PFSK-1 (cell line): ENCODE data around the gene CLBA1.

Source experiments
- FOXP2 ChIP-seq: optimal IDR thresholded peaks from 2 replicates; pipeline ENCODE3; 2011; ENCODE audit warnings: borderline replicate concordance, control low read depth, inconsistent platforms; ENCODE audit not compliant: insufficient read depth; ENCODE audit errors: extremely low read length, extremely low read depth
- POLR2AphosphoS5 ChIP-seq: IDR thresholded peaks from 2 replicates; pipeline ENCODE4 v1.6.1; 2012; ENCODE audit warnings: low read depth, mild to moderate bottlenecking, control low read depth, low read length, moderate library complexity
- REST ChIP-seq, 2 experiments: IDR thresholded peaks; 2 replicates each; pipeline versions ENCODE4 v1.6.1 to v1.8.0; 2011 to 2012; ENCODE audit warnings: low read depth in 2 of 2, low read length in 2 of 2, control low read depth in 1 of 2, inconsistent platforms in 1 of 2, mild to moderate bottlenecking in 1 of 2, moderate library complexity in 1 of 2; ENCODE audit not compliant: insufficient read depth in 1 of 2
- SIN3A ChIP-seq: IDR thresholded peaks from 2 replicates; pipeline ENCODE4 v1.6.1; 2012; ENCODE audit warnings: mild to moderate bottlenecking, low read length, moderate library complexity, borderline replicate concordance; ENCODE audit not compliant: insufficient read depth
- TAF1 ChIP-seq: IDR thresholded peaks from 2 replicates; pipeline ENCODE4 v1.6.1; 2012; ENCODE audit warnings: low read length, control low read depth, borderline replicate concordance; ENCODE audit not compliant: insufficient read depth

Gene CLBA1

GRCh38 chr14:104989951-104990303, 4.3 kb downstream of the CLBA1 start:
- TF ChIP-seq REST (IDR thresholded peaks at IDR 0.05; ENCODE audit: insufficient read depth in 1 of 2, low read depth in 2 of 2, low read length in 2 of 2) (no peak), TAF1 (no peak), POLR2AphosphoS5 (no peak), FOXP2 (no peak), SIN3A (no peak)

GRCh38 chr14:104991896-104992230, 6.3 kb downstream of the CLBA1 start:
- TF ChIP-seq POLR2AphosphoS5 = no peak
- no peak for TF ChIP-seq FOXP2
- no peak for TF ChIP-seq SIN3A
- TF ChIP-seq REST (IDR thresholded peaks at IDR 0.05; ENCODE audit: insufficient read depth in 1 of 2, low read depth in 2 of 2, low read length in 2 of 2) = no peak
- TF ChIP-seq TAF1 = no peak

- TF ChIP-seq SIN3A (no peak), FOXP2 (no peak), REST (IDR thresholded peaks at IDR 0.05; ENCODE audit: insufficient read depth in 1 of 2, low read depth in 2 of 2, low read length in 2 of 2) (no peak), POLR2AphosphoS5 (no peak), TAF1 (no peak)
Measured at GRCh38 chr14:104992501-104992900, 6.9 kb downstream of the CLBA1 start.

- no peak for TF ChIP-seq SIN3A
- TF ChIP-seq POLR2AphosphoS5 = no peak
- TF ChIP-seq REST (IDR thresholded peaks at IDR 0.05; ENCODE audit: insufficient read depth in 1 of 2, low read depth in 2 of 2, low read length in 2 of 2) = no peak
- no peak for TF ChIP-seq TAF1
- TF ChIP-seq FOXP2 = no peak
Measured at GRCh38 chr14:104993306-104993705, 7.7 kb downstream of the CLBA1 start.

- TF ChIP-seq FOXP2 = no peak
- TF ChIP-seq SIN3A = no peak
- TF ChIP-seq TAF1 = no peak
- no peak for TF ChIP-seq REST (IDR thresholded peaks at IDR 0.05; ENCODE audit: insufficient read depth in 1 of 2, low read depth in 2 of 2, low read length in 2 of 2)
Measured at GRCh38 chr14:104993808-104994591, 8.4 kb downstream of the CLBA1 start.
